PFSK-1 (cell line): ENCODE data around the gene TCIRG1.

Source experiments
- POLR2AphosphoS5 ChIP-seq: IDR thresholded peaks from 2 replicates; pipeline ENCODE4 v1.6.1; 2012; ENCODE audit warnings: low read depth, mild to moderate bottlenecking, control low read depth, low read length, moderate library complexity
- SIN3A ChIP-seq: IDR thresholded peaks from 2 replicates; pipeline ENCODE4 v1.6.1; 2012; ENCODE audit warnings: mild to moderate bottlenecking, low read length, moderate library complexity, borderline replicate concordance; ENCODE audit not compliant: insufficient read depth
- TAF1 ChIP-seq: IDR thresholded peaks from 2 replicates; pipeline ENCODE4 v1.6.1; 2012; ENCODE audit warnings: low read length, control low read depth, borderline replicate concordance; ENCODE audit not compliant: insufficient read depth

DNA sequence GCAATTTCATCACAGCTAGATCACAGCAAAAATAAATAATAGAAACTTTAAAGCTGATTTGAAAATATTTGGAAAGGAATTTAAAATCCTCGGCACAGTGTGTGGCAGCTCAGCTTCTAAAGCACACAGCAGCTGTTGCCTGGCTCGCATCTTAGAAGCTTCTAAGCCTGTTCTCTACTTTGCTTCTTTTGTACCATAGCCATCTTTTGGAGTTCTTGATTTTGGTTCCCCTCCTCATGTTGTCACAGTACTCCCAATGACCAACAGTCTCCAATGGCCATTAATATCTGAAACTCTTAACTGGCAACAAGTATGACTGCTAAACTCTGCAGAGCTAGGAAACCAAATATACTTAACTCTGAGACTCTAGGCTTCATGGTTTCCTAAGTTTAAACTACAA lies 53.6 kb downstream of the TCIRG1 start:
- TF ChIP-seq POLR2AphosphoS5 (no peak), SIN3A (no peak), TAF1 (no peak)
